GM18868 (cell line): ENCODE data around the gene MYCBPAP.

Experiments used
- ATAC-seq: cut with Tn5 transposase; IDR thresholded peaks from one replicate; pipeline ENCODE4 v1.9.1; 2021; ENCODE audit warnings: mild to moderate bottlenecking, moderate library complexity; ENCODE audit not compliant: unreplicated experiment

The MYCBPAP gene

GRCh38 chr17:50549969-50550368 lies 41.7 kb downstream of the MYCBPAP start:
- ATAC-seq = no peak

GRCh38 chr17:50550661-50551432 lies 42.6 kb downstream of the MYCBPAP start:
- ATAC-seq = no peak

GRCh38 chr17:50551433-50551815 lies 43.2 kb downstream of the MYCBPAP start:
- ATAC-seq = no peak

DNA sequence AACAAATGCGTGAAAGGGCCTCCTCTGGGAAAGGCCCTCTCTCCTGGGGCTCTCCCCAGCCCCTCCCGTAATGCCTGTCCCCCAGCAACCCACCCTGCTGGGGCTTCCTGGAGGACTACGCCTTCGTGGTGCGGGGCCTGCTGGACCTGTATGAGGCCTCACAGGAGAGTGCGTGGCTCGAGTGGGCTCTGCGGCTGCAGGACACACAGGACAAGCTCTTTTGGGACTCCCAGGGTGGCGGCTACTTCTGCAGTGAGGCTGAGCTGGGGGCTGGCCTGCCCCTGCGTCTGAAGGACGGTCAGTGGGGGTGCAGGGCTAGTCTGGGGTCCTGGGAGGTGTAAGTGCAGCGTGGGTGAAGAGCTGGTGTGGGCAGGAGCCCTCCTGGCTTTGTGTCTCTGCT lies 43.6 kb downstream of the MYCBPAP start:
- no peak for ATAC-seq

- ATAC-seq = no peak
Observed at GRCh38 chr17:50554201-50554600, 46.0 kb downstream of the MYCBPAP start.

- ATAC-seq = no peak
Observed at GRCh38 chr17:50556803-50557202, 48.6 kb downstream of the MYCBPAP start.

GRCh38 chr17:50557630-50558029 lies 49.4 kb downstream of the MYCBPAP start:
- ATAC-seq = no peak

DNA sequence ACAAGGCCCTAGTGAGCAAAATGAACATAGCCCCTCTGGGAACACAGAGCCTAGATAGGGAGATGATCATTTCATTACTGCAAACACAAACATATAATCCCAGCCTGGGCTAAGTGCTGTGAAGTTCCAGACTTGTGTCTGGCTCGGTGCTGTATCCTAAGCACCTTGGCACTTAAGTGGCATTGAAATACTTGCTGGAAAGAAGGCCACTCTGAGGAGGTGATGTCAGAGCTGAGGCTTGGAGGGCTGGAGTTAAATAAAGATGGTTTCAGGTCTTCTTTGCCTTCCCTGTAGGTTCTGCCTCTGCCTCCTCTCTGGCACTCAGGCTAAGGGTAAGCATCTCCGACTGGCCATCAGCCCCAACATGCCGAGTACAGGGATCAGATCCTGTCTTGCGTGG lies 49.9 kb downstream of the MYCBPAP start:
- ATAC-seq = no peak

- ATAC-seq = no peak
Observed at GRCh38 chr17:50558581-50558940, 50.3 kb downstream of the MYCBPAP start.

DNA sequence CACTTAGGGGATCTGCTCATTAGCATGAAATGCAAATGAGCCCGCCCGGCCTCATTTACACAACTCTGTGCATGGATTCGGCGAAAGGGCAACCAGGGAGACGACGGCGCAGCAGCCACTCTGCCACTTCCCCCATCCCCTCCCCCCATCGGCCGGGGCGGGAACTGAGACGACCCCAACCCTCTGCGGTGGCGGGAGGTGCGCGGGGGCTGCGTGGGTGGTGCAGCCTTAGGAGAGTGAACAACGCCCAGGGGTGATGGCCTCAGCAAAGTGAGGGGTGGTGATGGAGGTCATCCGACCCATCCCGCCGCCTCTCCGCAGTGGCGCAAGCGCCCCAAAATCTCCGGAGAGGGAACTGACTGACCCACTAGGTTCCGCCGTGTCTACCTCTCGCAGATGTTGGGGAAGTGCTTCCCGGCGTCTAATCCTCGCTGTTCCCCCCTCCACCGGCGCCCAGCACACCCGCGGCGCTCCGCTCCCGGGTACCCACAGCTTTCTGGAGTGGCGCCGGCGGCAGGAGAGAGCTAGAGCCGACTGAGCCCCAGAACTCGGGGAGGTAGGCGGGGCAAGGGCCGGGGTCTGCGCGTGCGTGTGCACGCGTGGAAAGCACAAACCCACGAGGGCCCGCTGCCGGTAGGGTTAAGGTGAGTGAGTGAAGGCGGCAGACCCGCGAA lies 50.8 kb downstream of the MYCBPAP start:
- ATAC-seq = no peak

DNA sequence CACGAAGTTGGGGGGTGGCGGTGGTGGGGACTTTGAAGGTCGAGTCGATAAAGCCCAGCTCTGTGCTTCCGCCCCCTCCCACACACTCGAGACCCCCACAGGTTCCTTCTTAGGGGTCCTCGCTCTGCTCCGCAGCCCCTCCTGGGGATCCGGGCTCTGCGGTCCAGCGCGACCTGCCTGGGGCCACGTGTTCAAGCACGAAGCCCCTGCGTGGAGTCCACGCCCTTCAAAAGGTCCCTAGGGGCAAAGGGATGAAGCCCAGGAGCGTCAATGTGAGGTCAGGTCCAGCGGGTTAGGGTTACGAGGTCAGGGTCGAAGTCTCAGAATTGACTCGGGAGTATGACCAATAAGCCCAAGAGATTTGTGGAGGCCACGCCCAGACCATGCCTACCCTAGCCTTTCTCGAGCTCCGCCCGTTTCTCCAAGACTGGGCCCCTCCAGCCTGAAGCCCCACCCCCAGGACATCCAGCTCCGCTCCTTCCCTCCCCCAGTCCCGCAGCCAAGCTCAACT lies 51.5 kb downstream of the MYCBPAP start:
- ATAC-seq = no peak

DNA sequence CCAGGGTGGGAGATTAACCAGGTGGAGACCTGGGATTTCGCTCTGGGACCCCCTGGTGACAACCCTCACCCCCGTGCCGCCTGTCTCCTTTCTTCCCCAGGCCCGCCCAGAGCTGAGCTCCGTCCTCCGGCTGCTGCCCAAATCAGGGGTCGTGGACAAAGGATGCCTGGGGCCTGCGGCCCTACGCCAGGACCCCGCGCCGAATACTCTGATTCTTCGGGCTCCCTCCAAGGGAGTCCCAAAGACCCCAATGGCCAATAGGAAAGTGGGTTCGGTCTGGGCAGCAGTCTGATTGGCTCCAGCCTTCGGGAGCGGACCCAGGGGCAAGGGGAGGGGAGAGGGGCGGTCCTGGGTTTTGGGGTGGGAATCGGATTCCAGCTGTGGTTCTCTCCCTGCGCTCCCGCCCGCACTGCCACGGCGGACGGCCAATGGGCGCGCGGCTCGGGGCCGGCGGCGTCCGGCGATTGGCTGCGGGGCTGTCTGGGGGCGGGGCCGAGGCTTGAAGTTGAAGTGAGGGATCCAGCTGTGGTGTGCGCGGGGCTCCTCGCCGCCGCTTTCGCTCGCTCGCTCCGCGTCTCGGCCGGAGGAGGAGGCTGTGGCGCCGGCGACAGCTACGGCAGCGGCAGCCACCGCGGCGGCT lies 52.1 kb downstream of the MYCBPAP start, which contains the start of gene CACNA1G:
TSS of gene CACNA1G (plus strand) at position 531 of the 640 bp plus-strand sequence. CDS start 745 bp downstream, outside the sequence.
- ATAC-seq = peak; percentile 87

- ATAC-seq = no peak
Observed at GRCh38 chr17:50560931-50561745, 52.9 kb downstream of the MYCBPAP start.

GRCh38 chr17:50561746-50562141 lies 53.5 kb downstream of the MYCBPAP start:
- no peak for ATAC-seq

DNA sequence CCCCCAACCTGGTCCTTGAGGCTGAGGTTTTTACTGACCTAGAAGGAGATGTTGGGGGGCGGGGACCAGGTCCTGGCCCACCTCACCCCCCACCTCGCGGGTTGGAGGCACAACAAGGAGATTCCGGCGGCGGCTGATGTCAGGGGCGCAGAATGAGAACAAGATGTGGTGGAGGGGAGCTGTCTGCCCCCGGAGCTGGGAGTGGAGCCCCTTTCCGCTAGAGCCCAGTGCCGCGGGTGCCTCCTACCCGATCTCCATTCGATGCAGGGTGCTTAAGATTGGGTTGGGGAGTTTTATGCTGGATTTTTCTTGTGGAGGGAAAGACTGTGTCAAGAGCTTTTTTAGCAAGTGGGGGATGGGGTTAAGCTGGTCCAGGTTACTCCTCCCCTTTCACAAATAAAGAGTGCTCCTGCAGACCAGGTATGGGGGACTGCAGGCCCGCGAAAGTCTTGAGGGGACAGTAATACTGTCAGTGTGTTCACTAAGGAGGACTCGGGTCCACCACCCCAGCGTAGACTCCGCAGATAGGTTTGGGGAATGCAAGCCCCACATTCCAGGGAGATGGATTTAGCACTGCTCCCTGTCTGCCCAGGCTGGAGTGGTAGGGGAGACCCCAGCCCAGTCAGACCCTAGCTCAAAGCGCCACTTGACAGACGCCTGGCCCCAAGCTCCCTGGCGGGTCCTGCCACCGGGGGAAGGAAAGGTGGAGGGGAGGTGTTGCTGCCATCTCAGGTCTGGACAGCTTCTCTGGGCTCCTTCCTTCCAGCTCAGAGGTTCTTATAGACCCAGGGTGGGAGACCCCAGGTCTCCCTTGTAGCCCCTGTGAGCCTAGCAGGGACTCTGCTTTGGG lies 54.2 kb downstream of the MYCBPAP start:
- no peak for ATAC-seq

GRCh38 chr17:50563092-50563511 lies 54.9 kb downstream of the MYCBPAP start:
- no peak for ATAC-seq

DNA sequence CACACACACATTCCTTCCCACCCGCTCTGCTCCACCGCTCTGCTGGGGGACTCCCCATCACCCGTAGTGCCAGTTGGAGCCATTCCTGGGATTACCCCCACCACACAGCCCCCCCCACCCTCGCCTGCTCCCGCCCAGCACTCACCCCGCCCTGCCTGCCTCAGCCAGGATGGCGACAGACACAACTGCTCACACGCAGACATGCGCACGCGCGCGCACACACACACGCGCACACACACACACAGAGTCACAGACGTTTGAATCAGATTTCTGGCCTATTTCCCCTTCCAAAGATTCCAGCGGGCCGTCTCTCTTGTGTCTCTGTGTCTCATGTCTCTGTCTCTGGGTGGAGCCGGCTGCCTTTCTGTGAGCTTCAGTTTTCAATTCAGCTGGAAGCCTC lies 56.7 kb downstream of the MYCBPAP start:
- ATAC-seq = no peak

DNA sequence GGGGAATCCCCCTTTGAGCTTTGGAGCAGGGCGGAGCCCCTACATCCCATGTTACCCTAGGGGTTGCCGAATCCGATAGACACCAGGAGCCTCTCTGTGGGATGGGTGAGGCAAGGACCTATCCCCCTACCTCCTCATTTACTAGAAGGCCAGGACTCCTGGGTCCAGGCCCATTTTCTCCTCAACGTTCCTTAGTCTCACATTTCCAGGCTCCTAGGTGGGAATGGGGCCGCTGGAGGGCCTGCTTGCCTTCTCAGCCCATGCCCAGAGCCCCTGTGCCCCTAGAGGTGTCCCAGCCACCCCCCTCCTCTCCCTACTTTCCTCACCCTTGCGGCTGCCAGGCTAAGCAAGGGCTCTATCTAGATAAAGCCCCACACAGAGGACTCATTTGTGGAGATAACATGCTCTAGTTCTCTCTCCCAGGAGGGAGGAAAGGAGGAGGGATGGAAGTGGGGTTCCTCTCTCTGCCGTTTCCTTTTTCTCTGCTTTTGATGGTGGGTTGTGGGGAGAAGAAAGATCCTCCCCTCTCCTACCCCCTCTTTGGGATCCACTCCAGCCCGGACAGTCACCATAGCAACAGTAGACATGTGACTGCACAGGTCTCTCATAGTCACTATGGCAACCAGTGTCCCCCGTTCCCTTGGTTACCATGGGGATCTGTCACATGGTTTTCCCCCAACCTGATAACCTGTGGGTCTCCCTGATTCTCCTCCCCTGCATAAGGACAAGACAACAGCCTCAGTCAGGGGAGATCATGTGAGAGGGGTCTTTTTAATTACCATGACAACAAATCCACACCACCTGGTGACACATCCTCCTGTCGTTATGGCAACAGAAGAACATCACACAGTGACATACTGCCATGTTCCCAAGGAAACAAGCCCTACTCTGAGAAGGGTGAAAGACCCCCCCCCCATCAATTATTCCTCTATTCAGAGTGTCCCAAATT lies 57.4 kb downstream of the MYCBPAP start:
- no peak for ATAC-seq

DNA sequence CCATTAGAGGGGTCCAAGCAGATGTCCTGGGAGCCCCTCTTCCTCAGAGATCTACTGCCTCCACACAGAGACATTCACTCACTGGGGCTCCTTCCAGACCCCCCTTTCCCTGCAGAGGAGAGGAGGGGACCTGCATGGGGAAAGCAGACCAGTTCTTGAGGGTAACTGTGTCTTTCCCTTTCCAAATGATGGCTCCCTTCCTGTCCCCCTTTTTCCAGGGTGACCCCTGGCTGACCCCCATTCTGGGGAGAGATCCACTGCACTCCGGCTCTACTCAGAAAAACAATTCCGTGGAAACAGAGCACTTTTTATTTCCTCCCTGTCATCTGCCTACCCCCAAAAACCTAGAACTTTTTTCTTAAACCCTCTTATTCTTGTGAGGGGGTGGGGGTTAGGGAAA lies 58.6 kb downstream of the MYCBPAP start:
- ATAC-seq = no peak
